ENCODE results near the gene LIFR.

LIFR gene

DNA sequence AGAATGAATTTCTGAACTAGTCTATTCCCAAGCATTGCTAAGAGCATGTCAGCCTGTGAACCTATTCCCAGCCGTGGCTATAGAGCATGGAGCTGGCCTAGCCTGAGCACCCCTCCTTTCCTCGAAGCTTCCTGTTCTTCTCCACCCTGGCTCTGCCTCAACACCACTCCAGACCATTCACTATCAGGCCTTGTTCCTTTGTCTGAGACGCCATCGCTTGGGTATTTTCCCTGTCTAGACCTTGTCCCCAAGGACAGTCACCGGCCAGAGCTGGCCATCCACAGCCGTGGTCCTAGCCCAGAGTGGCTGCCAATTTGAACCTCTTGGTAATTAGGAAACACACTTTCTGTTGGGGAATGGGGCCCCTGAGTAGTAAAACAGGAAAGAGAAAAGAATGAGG lies 105.8 kb downstream of the LIFR start:
- H3K4me1 ChIP-seq (ENCODE audit: control insufficient read depth, insufficient read depth, low read length), result no peaks in the 10 kb centered on the region
- TF ChIP-seq ZNF664 (tag by site-specific recombination; IDR thresholded peaks at IDR 0.05) (no peak), ZNF239 (tag by site-specific recombination; IDR thresholded peaks at IDR 0.05) (no peak)
- TF ChIP-seq, protein P1, sequence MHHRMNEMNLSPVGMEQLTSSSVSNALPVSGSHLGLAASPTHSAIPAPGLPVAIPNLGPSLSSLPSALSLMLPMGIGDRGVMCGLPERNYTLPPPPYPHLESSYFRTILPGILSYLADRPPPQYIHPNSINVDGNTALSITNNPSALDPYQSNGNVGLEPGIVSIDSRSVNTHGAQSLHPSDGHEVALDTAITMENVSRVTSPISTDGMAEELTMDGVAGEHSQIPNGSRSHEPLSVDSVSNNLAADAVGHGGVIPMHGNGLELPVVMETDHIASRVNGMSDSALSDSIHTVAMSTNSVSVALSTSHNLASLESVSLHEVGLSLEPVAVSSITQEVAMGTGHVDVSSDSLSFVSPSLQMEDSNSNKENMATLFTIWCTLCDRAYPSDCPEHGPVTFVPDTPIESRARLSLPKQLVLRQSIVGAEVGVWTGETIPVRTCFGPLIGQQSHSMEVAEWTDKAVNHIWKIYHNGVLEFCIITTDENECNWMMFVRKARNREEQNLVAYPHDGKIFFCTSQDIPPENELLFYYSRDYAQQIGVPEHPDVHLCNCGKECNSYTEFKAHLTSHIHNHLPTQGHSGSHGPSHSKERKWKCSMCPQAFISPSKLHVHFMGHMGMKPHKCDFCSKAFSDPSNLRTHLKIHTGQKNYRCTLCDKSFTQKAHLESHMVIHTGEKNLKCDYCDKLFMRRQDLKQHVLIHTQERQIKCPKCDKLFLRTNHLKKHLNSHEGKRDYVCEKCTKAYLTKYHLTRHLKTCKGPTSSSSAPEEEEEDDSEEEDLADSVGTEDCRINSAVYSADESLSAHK (tag by site-specific recombination; IDR thresholded peaks at IDR 0.05), result no peak
- H3K4me3 ChIP-seq (ENCODE audit: low read depth, low read length), result no peak overlapping the region
- ChIA-PET POLR2A (no interaction called here), CTCF (interaction anchor here (4.4 to 11.6 kb wide), 2 partner anchors 9 to 361 kb away, joined by 29 to 333 read pairs; no protein-coding TSS in a partner anchor)
- no peak overlapping the region for H3K27ac ChIP-seq (ENCODE audit: extremely low read depth, low read depth, low read length)
- H3K9me3 ChIP-seq (ENCODE audit: control insufficient read depth, insufficient read depth, low read depth, low read length), result no peaks in the 10 kb centered on the region
- H3K36me3 ChIP-seq (ENCODE audit: control insufficient read depth in 2 of 2, insufficient read depth in 1 of 2, low read length in 2 of 2), result no peaks in the 10 kb centered on the region

- Histone ChIP-seq H3K4me3 (ENCODE audit: low read depth, low read length) (no peak overlapping the region), H3K4me1 (ENCODE audit: control insufficient read depth, insufficient read depth, low read length) (no peaks in the 10 kb centered on the region), H3K36me3 (ENCODE audit: control insufficient read depth in 2 of 2, insufficient read depth in 1 of 2, low read length in 2 of 2) (no peaks in the 10 kb centered on the region), H3K9me3 (ENCODE audit: control insufficient read depth, insufficient read depth, low read depth, low read length) (no peaks in the 10 kb centered on the region), H3K27ac (ENCODE audit: extremely low read depth, low read depth, low read length) (no peak overlapping the region)
- ChIA-PET POLR2A (no interaction called here), CTCF (interaction anchor here (0.6 to 11.6 kb wide), 3 partner anchors 66 to 363 kb away, joined by 3 to 333 read pairs (median 3); no protein-coding TSS in a partner anchor)
- TF ChIP-seq ZNF23 (tag by site-specific recombination; IDR thresholded peaks at IDR 0.05; ENCODE audit: borderline replicate concordance), result no peak
- no peak for TF ChIP-seq ZNF221 (tag by site-specific recombination; IDR thresholded peaks at IDR 0.05; ENCODE audit: borderline replicate concordance)
- no peak for TF ChIP-seq ZNF37A (tag by site-specific recombination; IDR thresholded peaks at IDR 0.05)
- TF ChIP-seq ZNF138 (tag by site-specific recombination; IDR thresholded peaks at IDR 0.05; ENCODE audit: borderline replicate concordance), result no peak
- TF ChIP-seq ZBTB8A (tag by site-specific recombination; IDR thresholded peaks at IDR 0.05), result no peak
- TF ChIP-seq, protein P2, sequence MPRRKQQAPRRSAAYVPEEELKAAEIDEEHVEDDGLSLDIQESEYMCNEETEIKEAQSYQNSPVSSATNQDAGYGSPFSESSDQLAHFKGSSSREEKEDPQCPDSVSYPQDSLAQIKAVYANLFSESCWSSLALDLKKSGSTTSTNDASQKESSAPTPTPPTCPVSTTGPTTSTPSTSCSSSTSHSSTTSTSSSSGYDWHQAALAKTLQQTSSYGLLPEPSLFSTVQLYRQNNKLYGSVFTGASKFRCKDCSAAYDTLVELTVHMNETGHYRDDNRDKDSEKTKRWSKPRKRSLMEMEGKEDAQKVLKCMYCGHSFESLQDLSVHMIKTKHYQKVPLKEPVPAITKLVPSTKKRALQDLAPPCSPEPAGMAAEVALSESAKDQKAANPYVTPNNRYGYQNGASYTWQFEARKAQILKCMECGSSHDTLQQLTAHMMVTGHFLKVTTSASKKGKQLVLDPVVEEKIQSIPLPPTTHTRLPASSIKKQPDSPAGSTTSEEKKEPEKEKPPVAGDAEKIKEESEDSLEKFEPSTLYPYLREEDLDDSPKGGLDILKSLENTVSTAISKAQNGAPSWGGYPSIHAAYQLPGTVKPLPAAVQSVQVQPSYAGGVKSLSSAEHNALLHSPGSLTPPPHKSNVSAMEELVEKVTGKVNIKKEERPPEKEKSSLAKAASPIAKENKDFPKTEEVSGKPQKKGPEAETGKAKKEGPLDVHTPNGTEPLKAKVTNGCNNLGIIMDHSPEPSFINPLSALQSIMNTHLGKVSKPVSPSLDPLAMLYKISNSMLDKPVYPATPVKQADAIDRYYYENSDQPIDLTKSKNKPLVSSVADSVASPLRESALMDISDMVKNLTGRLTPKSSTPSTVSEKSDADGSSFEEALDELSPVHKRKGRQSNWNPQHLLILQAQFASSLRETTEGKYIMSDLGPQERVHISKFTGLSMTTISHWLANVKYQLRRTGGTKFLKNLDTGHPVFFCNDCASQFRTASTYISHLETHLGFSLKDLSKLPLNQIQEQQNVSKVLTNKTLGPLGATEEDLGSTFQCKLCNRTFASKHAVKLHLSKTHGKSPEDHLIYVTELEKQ (tag by site-specific recombination; IDR thresholded peaks at IDR 0.05; ENCODE audit: borderline replicate concordance), result no peak
- TF ChIP-seq ZNF175 (tag by site-specific recombination; IDR thresholded peaks at IDR 0.05), result no peak
- TF ChIP-seq, protein P3, sequence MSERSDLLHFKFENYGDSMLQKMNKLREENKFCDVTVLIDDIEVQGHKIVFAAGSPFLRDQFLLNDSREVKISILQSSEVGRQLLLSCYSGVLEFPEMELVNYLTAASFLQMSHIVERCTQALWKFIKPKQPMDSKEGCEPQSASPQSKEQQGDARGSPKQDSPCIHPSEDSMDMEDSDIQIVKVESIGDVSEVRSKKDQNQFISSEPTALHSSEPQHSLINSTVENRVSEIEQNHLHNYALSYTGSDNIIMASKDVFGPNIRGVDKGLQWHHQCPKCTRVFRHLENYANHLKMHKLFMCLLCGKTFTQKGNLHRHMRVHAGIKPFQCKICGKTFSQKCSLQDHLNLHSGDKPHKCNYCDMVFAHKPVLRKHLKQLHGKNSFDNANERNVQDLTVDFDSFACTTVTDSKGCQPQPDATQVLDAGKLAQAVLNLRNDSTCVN (tag by site-specific recombination; optimal IDR thresholded peaks at IDR 0.05), result no peak
- no peak for TF ChIP-seq ZNF184 (tag by site-specific recombination; IDR thresholded peaks at IDR 0.05)
- TF ChIP-seq ZFP37 (tag by site-specific recombination; IDR thresholded peaks at IDR 0.05), result no peak
- no peak for TF ChIP-seq ZNF777 (tag by site-specific recombination; IDR thresholded peaks at IDR 0.05; ENCODE audit: borderline replicate concordance)
- TF ChIP-seq ZNF621 (tag by site-specific recombination; IDR thresholded peaks at IDR 0.05), result no peak
- TF ChIP-seq ZBTB10 (tag by site-specific recombination; IDR thresholded peaks at IDR 0.05), result no peak
- TF ChIP-seq REPIN1 (tag by site-specific recombination; IDR thresholded peaks at IDR 0.05; ENCODE audit: low read depth), result no peak
- TF ChIP-seq PATZ1 (tag by site-specific recombination; IDR thresholded peaks at IDR 0.05), result no peak
- no peak for TF ChIP-seq SCRT2 (tag by site-specific recombination; IDR thresholded peaks at IDR 0.05)
- TF ChIP-seq ZNF202 (tag by site-specific recombination; IDR thresholded peaks at IDR 0.05; ENCODE audit: borderline replicate concordance), result no peak
- no peak for TF ChIP-seq ZNF561 (tag by site-specific recombination; IDR thresholded peaks at IDR 0.05; ENCODE audit: borderline replicate concordance)
These were observed 107.7 kb downstream of the LIFR start for GRCh38 chr5:38448568-38449350.
